ENCODE data around the gene BAIAP2L2. TPM values are rescaled to one million over a fixed set of nuclear protein-coding genes. Genes with fewer than 3 reads are reported as not detected.
A peak's percentile ranks its signal among the peaks of the same experiment; 100 is the strongest.

The BAIAP2L2 gene
- total RNA-seq, 2 experiments from 2014 or later = 0.55 to 0.63 TPM

DNA sequence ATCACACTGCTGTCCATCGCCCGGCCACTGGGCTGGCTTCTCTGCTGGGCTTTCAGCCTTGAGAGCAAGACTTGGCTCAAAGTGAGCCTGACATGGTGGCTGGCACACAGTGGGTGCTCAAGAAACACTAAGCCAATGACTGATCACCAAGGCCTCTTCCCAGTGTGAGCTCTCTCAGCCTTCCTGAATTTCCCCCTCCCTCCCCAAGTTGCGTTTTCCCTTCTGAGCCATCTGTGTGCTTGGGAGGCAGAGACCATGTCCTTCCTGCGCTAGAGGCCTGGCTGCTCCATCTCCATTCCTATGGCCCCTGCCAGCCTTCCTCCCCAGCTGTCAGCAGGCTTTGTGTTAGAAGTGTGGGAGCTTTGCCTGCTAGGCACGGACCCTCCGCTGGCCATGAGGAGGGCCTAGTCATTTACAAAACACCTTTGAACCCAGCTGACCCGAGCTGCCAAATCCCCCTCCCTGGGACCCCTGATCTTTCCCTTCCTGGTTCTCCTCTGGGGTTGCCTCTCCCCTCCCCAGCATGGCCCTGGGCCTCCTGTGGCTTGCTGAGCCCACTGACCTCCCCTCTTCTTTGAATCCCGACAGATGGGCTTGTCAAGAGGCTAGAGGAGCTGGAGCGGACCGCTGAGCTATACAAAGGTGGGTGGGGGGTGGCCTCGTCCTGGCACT is 40.1 kb downstream of the BAIAP2L2 start:
- H3K36me3 Mint-ChIP-seq (ENCODE audit: low read depth) = peaks cover 3% of the 10 kb centered on the region
- no peak overlapping the region for H3K4me3 Mint-ChIP-seq
- no peaks in the 10 kb centered on the region for H3K9me3 Mint-ChIP-seq
- DNase-seq = no peak
- H3K27ac Mint-ChIP-seq = no peak overlapping the region
- CTCF ChIA-PET = no interaction called here
- POLR2A ChIA-PET = interaction anchor here (1.4 kb wide), 1 partner anchor 13 kb away, joined by 3 read pairs; no protein-coding TSS in a partner anchor
- H3K4me1 Mint-ChIP-seq = no peaks in the 10 kb centered on the region
- no peaks in the 10 kb centered on the region for H3K27me3 Mint-ChIP-seq

DNA sequence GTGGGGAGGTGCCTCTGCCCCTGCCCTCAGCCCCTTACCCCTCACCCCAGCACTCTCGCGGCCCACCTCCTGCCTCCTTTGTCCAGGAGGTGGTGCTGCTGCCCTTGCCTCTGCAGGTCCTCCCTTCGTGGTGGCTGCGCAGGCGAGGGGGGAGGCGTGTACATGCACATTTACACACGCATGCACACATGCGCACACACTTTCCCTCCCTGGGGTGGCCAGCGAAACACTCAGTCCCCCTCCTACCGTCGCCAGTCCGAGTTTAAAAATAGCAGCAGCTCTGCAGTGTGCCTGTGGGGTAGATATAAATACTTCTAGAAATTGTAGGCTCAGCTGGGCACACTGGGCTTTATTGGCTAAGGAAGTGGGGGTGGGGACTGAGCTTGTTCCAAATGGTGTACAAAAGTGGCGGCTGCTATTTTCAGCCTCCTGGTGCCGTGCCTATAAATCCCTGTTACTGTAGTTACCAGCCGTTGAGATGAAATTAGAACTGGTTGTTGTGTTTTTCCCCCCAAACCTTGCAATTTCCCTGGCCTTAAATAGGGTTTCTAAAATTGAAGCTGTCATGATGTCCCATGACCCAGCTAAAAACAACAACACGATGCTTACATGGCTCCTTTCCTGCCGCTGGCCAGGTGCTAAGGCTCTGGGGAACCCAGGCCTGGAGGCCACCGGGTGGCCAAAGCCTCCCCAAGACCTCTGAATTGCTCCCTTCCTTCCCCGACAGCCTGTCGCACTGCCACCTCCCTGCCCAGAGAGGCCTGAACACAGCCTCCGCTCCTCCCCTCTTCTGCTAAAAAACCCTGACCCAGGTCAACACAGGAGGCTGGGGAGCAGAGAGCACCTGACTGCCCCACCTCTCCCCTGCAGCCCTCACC is 40.9 kb downstream of the BAIAP2L2 start:
- ChIA-PET CTCF (interaction anchor here (0.6 kb wide), 1 partner anchor 21 kb away, joined by 4 read pairs; no protein-coding TSS in a partner anchor), POLR2A (interaction anchor here (1.4 kb wide), 1 partner anchor 12 kb away, joined by 3 read pairs; no protein-coding TSS in a partner anchor)
- no peaks in the 10 kb centered on the region for H3K4me1 Mint-ChIP-seq
- H3K9me3 Mint-ChIP-seq = no peaks in the 10 kb centered on the region
- no peaks in the 10 kb centered on the region for H3K27me3 Mint-ChIP-seq
- DNase-seq = no peak
- H3K36me3 Mint-ChIP-seq (ENCODE audit: low read depth) = peaks cover 3% of the 10 kb centered on the region
- no peak overlapping the region for H3K4me3 Mint-ChIP-seq
- no peak overlapping the region for H3K27ac Mint-ChIP-seq

DNA sequence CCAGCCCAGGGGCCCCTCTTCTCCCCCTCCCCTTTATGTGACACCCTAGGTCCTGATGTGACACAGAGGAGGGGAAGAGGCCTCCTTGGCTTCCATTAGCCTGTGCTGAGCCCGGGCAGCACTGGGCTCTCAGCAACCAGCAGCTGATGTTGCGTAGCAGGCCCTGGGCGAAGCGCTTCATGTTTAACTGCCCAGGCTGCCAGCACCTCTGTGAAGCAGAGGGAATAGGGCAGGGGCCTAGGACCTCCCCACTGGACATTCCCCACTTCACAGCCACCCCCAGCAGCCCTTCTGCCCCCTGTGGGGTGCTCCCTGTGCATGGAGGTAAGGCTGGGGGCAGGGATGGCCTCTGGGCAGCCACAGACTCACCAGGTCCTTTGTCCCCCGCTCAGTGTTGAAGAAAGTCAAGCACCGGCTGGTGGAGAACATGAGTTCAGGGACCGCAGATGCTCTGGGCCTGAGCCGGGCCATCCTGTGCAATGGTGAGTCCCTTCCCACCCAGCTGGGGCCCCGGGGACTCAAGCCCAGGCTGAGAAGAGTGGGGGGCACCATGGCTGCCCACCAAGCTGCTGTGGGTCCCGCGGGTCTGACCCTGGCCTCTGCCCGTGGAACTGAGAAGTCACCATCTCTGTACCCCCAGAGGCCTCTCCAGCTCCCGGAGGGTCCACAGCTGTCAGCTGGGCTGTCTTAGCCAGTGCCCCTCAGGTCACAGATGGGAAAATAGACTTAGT is 41.7 kb downstream of the BAIAP2L2 start:
- Mint-ChIP-seq H3K36me3 (ENCODE audit: low read depth) (peaks cover 3% of the 10 kb centered on the region), H3K27ac (no peak overlapping the region), H3K4me3 (no peak overlapping the region), H3K27me3 (no peaks in the 10 kb centered on the region), H3K4me1 (no peaks in the 10 kb centered on the region), H3K9me3 (no peaks in the 10 kb centered on the region)
- ChIA-PET POLR2A (no interaction called here), CTCF (no interaction called here)
- no peak for DNase-seq

DNA sequence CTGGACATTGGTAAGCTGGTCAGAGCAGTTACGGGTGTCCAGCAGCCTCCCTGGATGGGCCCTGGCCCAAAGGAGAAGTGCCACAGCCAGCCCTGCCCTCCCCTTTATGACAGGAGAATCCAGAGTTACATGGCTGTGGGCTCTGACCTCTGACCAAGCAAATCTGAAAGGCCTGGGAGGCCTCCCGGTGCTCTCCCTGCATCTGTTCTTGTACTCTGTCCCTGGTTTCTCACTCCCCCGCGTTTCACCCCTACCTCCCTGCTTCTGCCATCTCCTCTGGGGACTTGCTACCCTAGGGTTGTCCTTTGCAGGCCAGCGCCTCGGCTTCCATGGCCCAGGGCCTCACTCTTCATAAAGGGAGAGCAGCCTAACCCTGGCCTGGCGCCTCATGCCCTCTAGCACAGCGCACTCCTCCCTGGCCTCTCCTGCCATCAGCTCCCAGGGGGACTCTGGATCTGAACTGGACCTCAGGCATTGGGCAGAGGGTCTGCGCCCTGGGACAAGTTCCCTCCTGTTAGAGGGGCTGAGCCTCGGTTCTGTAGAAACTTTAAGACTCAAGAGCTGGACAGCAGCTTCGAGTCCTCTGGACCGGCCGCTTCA is 42.6 kb downstream of the BAIAP2L2 start:
- Mint-ChIP-seq H3K9me3 (no peaks in the 10 kb centered on the region), H3K27ac (no peak overlapping the region), H3K4me1 (no peaks in the 10 kb centered on the region), H3K36me3 (ENCODE audit: low read depth) (peaks cover 3% of the 10 kb centered on the region), H3K4me3 (no peak overlapping the region), H3K27me3 (no peaks in the 10 kb centered on the region)
- ChIA-PET CTCF (interaction anchor here (0.7 kb wide), 1 partner anchor 95 kb away, joined by 3 read pairs; no protein-coding TSS in a partner anchor), POLR2A (no interaction called here)
- DNase-seq = no peak

DNA sequence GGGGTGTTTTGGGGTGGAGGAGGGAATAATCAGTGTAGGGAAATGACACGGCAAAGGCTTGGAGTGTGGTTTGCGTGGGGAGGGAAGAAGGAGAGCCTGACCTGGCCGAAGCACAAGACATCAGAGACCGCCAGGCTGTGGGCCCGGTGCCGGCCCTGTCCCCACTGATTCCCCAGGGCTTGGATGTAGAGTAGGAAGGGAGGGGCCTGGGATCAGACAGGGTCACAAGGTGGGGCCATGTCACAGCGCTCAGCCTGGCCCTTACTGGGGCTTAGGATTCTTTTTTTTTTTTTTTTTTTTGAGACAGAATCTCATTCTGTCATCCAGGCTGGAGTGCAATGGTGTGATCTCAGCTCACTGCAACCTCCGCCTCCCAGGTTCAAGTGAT is 43.5 kb downstream of the BAIAP2L2 start:
- ChIA-PET POLR2A (no interaction called here), CTCF (interaction anchor here (0.7 kb wide), 1 partner anchor 94 kb away, joined by 3 read pairs; no protein-coding TSS in a partner anchor)
- Mint-ChIP-seq H3K36me3 (ENCODE audit: low read depth) (peaks cover 6% of the 10 kb centered on the region), H3K9me3 (no peaks in the 10 kb centered on the region), H3K4me1 (no peaks in the 10 kb centered on the region), H3K27me3 (no peaks in the 10 kb centered on the region), H3K4me3 (no peak overlapping the region), H3K27ac (no peak overlapping the region)
- no peak for DNase-seq

DNA sequence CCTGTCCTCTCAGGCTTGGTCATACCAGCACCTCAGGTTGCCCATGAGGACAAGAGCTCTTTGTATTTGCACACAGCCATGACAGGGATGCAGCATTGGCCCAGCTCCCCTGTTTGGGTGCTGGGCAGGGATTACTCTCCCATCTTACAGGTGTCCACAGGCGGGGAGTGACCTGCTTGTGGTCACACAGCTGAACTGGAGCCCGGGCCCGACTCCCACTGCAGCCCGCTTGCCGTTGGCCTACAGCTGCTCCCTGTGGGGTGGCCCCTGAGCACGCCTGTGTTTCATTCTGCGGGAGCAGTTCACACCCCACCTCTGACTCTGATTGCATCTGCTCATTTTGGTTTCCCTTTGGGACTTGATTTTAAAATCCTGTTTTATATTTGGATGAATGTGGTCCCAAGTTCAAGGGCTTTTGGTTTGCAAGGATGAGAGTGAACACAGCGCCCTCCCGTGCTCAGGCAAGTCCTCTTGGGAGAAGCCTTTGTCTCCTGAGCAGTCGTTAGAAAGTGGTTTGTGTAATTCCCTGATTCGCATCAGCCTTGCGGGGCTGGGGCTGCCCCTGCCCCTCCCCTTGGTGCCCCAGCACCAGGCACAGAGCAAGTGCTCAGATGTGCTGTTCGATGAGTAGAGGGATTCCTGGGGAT is 44.0 kb downstream of the BAIAP2L2 start:
- Mint-ChIP-seq H3K9me3 (no peaks in the 10 kb centered on the region), H3K27ac (no peak overlapping the region), H3K4me3 (no peak overlapping the region), H3K27me3 (no peaks in the 10 kb centered on the region), H3K4me1 (no peaks in the 10 kb centered on the region), H3K36me3 (ENCODE audit: low read depth) (peaks cover 8% of the 10 kb centered on the region)
- CTCF ChIA-PET = interaction anchor here (1.3 kb wide), 1 partner anchor 14 kb away, joined by 8 read pairs; no protein-coding TSS in a partner anchor
- DNase-seq = no peak
- POLR2A ChIA-PET = no interaction called here

DNA sequence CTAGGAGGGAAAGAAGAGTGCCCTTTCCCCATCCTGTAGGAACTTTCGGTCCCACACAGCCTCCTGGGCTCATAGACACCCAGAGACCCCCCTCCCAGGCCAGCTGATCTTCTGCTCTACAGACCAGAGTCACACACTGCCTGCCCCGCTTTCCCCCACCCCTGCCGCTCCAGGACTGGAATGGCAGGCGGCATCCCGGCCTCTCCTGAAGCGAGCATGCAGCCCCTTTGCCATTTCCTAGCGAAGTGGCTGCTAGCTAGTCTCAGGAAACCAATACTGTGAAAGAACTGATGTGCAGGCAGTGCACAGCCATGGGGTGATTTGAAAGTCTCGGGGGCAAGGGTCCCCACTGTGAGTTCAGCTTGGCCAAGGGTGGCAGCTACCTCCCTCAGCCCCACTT is 44.9 kb downstream of the BAIAP2L2 start:
- H3K9me3 Mint-ChIP-seq = no peaks in the 10 kb centered on the region
- DNase-seq = no peak
- CTCF ChIA-PET = interaction anchor here (0.5 to 1.3 kb wide), 2 partner anchors 13 to 21 kb away, joined by 3 to 8 read pairs; no protein-coding TSS in a partner anchor

DNA sequence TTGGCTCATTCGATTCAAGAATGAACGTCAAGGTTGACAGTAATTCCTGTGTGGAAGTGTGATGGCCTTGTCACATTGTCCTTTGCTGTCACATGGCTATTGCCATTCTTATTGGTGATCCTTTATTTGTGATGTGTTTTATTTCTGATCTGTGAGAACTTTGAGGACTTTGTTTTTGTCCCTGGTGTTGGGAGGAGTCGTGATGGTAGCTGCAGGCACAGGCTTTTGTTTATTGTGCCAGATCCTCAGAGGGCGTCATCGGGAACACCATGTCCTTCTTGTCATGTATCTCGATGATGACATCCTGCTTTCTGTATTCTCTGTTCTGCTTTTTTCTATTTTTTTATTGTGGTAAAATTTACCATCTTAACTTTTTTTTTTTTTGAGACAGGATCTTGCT is 47.7 kb downstream of the BAIAP2L2 start:
- ChIA-PET CTCF (no interaction called here), POLR2A (no interaction called here)
- H3K36me3 Mint-ChIP-seq (ENCODE audit: low read depth) = peaks cover 14% of the 10 kb centered on the region
- no peak overlapping the region for H3K27ac Mint-ChIP-seq
- H3K4me1 Mint-ChIP-seq = peaks cover 6% of the 10 kb centered on the region
- no peaks in the 10 kb centered on the region for H3K27me3 Mint-ChIP-seq
- no peak overlapping the region for H3K4me3 Mint-ChIP-seq
- H3K9me3 Mint-ChIP-seq = no peaks in the 10 kb centered on the region
- no peak for DNase-seq

More for the DNA sequence above, 44.9 kb downstream of the BAIAP2L2 start:
- no peak overlapping the region for H3K4me3 Mint-ChIP-seq
- no peaks in the 10 kb centered on the region for H3K4me1 Mint-ChIP-seq
- H3K27me3 Mint-ChIP-seq = no peaks in the 10 kb centered on the region
- H3K27ac Mint-ChIP-seq = no peak overlapping the region
- H3K36me3 Mint-ChIP-seq (ENCODE audit: low read depth) = peaks cover 8% of the 10 kb centered on the region
- POLR2A ChIA-PET = no interaction called here

DNA sequence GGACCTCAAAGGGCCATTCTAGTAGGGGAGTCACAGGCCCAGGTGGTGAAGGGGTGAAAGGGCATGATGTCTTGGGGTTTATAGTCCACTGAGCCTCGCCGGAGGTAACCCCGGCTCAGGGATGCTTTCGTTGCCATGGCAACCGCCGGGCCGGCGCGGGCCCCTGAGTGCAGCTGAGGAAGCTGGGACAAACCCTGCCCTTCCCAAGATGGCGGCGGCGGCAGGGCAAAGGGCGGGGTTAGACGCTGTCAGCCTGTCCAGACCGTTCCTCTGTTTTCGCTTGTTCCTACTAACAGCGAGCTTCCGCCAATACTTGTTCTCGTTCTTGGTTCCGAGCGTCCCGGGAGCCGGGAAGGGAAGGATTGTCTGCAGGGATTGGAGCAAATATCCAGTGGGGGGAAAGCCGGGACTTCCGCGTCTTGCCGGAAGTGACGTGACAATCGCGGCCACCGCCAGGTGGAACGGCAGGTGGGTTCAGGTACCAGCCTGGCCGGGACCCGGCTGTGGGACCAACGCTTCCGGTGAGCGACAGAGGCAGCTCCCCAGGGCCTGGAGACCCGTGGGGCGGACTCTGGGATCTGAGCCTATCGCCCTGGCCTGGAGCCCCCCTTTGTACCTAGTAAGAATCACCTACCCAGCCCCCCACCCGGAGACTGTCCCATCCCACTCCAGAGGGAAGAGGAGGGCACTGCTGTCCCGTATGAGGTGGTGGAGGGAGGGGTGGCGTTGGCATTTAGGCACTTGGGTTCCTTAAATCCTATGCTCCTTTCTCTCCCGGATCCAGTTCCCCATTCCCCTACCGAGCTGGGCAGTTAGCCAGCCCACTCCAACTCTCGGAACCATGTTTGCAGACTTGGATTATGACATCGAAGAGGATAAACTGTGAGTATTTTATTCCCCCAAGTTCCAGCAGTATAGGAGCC is 53.3 kb downstream of the BAIAP2L2 start, which contains the start of gene PICK1:
PICK1 (plus strand) TSS at position 436 of the 923 bp plus-strand sequence; CDS start at position 842, 406 bp downstream.
- no peaks in the 10 kb centered on the region for H3K9me3 Mint-ChIP-seq
- peaks cover 19% of the 10 kb centered on the region for H3K4me1 Mint-ChIP-seq
- ChIA-PET CTCF (interaction anchor here (0.9 to 1.1 kb wide), 2 partner anchors 9 to 41 kb away, joined by 3 to 4 read pairs; no protein-coding TSS in a partner anchor), POLR2A (interaction anchor here (0.7 to 1.2 kb wide), 5 partner anchors 13 to 513 kb away, joined by 3 to 4 read pairs (median 3); partner anchors contain the start of gene DMC1)
- peak within 1 kb of the TSS; percentile 87 for H3K27ac Mint-ChIP-seq
- DNase-seq = peak; percentile 85
- H3K27me3 Mint-ChIP-seq = no peaks in the 10 kb centered on the region
- peaks cover 8% of the 10 kb centered on the region for H3K36me3 Mint-ChIP-seq (ENCODE audit: low read depth)
- peak within 1 kb of the TSS; percentile 88 for H3K4me3 Mint-ChIP-seq

DNA sequence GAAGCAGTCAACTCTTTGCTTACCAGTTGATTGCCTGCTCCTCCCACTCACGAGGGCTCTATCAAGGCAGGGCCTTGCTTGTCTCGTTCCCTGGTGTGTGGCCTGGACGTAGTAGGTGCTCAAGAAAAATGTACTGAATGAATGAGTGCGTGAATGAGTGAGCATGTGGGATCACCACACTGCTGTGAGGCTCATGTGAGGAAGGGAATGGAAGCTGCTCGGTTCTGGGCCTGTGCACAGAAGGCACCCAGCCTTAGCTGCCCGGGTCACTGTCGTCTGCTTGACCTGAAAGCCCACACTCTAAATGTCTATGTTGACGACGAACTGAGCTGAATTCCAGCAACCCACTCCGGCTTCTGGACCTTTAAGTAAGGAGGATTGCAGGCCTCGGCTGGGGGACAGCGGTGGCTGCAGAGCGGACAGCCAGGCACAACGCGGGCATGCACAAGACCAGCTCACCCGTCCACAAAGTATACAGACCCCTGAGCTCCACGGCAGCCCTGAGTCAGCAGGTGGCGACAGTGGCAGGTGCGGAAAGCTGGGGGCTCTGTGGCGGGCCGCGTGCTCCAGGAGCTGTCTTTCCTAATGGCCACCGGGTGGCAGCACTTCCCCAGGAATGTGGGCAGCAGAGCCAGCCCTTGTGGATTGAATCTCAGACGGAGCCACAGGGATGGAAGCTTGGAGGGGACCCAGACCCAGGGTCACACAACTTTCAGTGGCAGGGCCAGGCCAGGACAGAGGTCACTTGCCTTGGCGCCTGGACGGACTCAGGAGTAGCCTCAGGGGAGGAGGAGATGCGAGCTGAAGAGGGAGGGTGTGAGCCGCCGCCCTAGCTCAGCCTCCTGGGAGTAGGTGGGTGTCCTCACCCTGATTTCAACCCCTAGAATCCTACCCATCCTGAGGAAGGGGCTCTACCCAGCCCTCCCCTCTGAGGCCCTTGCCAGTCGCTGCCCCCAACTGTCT is 58.3 kb downstream of the BAIAP2L2 start:
- H3K36me3 Mint-ChIP-seq (ENCODE audit: low read depth) = no peaks in the 10 kb centered on the region
- no peak overlapping the region for H3K27ac Mint-ChIP-seq
- H3K4me1 Mint-ChIP-seq = peaks cover 12% of the 10 kb centered on the region
- ChIA-PET CTCF (interaction anchor here (0.5 to 2.1 kb wide), 56 partner anchors 9 to 647 kb away, joined by 3 to 29 read pairs (median 4); partner anchors contain the start of genes C22orf23, DMC1, MAFF and POLR2F), POLR2A (interaction anchor here (0.9 to 1.5 kb wide), 5 partner anchors 63 to 519 kb away, joined by 3 to 5 read pairs (median 3); partner anchors contain the start of gene DMC1)
- peak; percentile 80 for DNase-seq
- no peaks in the 10 kb centered on the region for H3K9me3 Mint-ChIP-seq
- H3K27me3 Mint-ChIP-seq = peaks cover 2% of the 10 kb centered on the region
- no peak overlapping the region for H3K4me3 Mint-ChIP-seq
